HEK293 (cell line): ENCODE results near the gene TOM1L2.

Source experiments
- CTCF ChIA-PET: fragments of 350-600 bp; formaldehyde crosslinking; extraction: SDS; loops from one replicate; lab custom pipeline; 2021; ENCODE audit warnings: antibody characterized with exemption; lab: Yijun Ruan, JAX
- POLR2A ChIA-PET: fragments of 300-600 bp; formaldehyde crosslinking; extraction: SDS; loops from one replicate; lab custom pipeline; 2020; ENCODE audit warnings: antibody characterized with exemption, inconsistent platforms; lab: Yijun Ruan, JAX
- H3K27ac ChIP-seq: fragments of 200-500 bp; sonication (Bioruptor generic); 2 replicates; pipeline ENCODE4 v1.5.1; 2014; ENCODE audit warnings: low read depth, low read length, control low read depth, inconsistent platforms; ENCODE audit errors: extremely low read depth
- H3K36me3 ChIP-seq, 2 experiments: fragments of 200-500 bp in 1 of 2; sonication (Bioruptor generic) in 1 of 2; 1 replicate in 1 of 2; 2 replicates in 1 of 2; pipeline ENCODE4 v1.5.1; 2014 to 2017; ENCODE audit warnings: inconsistent platforms in 2 of 2, low read length in 2 of 2; ENCODE audit not compliant: control insufficient read depth in 2 of 2, insufficient read depth in 1 of 2
- H3K4me1 ChIP-seq: fragments of 200-500 bp; sonication (Bioruptor generic); 2 replicates; pipeline ENCODE4 v1.5.1; 2014; ENCODE audit warnings: mild to moderate bottlenecking, low read length, inconsistent platforms; ENCODE audit not compliant: control insufficient read depth, insufficient read depth
- H3K4me3 ChIP-seq: 2 replicates; pipeline ENCODE4 v1.5.1; 2011; ENCODE audit warnings: low read depth, mild to moderate bottlenecking, control low read depth, low read length, moderate library complexity
- H3K9me3 ChIP-seq: fragments of 200-500 bp; sonication (Bioruptor generic); 2 replicates; pipeline ENCODE4 v1.5.1; 2014; ENCODE audit warnings: low read depth, low read length, inconsistent platforms; ENCODE audit not compliant: control insufficient read depth, insufficient read depth
- BCL11B ChIP-seq: fragments of 450-650 bp; formaldehyde crosslinking; IDR thresholded peaks from 2 replicates; pipeline ENCODE4 v1.5.1; 2016; ENCODE audit warnings: low read depth, missing biosample characterization, missing genetic modification characterization
- BCL6B ChIP-seq: fragments of 450-650 bp; formaldehyde crosslinking; IDR thresholded peaks from 2 replicates; pipeline ENCODE4 v1.5.1; 2017; ENCODE audit warnings: missing biosample characterization, missing genetic modification characterization
- CTCF ChIP-seq: fragments of 450-650 bp; formaldehyde crosslinking; IDR thresholded peaks from 2 replicates; pipeline ENCODE4 v1.5.1; 2016; ENCODE audit warnings: missing biosample characterization, missing genetic modification characterization
- EGR2 ChIP-seq: fragments of 450-650 bp; formaldehyde crosslinking; IDR thresholded peaks from 2 replicates; pipeline ENCODE4 v1.5.1; 2016; ENCODE audit warnings: low read depth, missing biosample characterization, missing genetic modification characterization
- GLIS2 ChIP-seq: fragments of 450-650 bp; formaldehyde crosslinking; IDR thresholded peaks from 2 replicates; pipeline ENCODE4 v1.5.1; 2016; ENCODE audit warnings: missing biosample characterization, missing genetic modification characterization
- PBX3 ChIP-seq: sonication (generic); formaldehyde crosslinking; IDR thresholded peaks from 2 replicates; pipeline ENCODE4 v1.8.1; 2022; ENCODE audit warnings: mild to moderate bottlenecking, moderate library complexity, missing genetic modification reagents
- ZBTB1 ChIP-seq: fragments of 450-650 bp; formaldehyde crosslinking; IDR thresholded peaks from 2 replicates; pipeline ENCODE4 v1.5.1; 2016; ENCODE audit warnings: missing biosample characterization, missing genetic modification characterization
- ZNF148 ChIP-seq: fragments of 450-650 bp; formaldehyde crosslinking; IDR thresholded peaks from 2 replicates; pipeline ENCODE4 v1.5.0; 2017; ENCODE audit warnings: missing biosample characterization, missing genetic modification characterization, borderline replicate concordance
- ZNF223 ChIP-seq: fragments of 450-650 bp; formaldehyde crosslinking; IDR thresholded peaks from 2 replicates; pipeline ENCODE4 v1.5.1; 2016; ENCODE audit warnings: missing biosample characterization, missing genetic modification characterization
- ZNF341 ChIP-seq: fragments of 450-650 bp; formaldehyde crosslinking; IDR thresholded peaks from 2 replicates; pipeline ENCODE4; 2016; ENCODE audit warnings: low read depth, missing biosample characterization, missing genetic modification characterization
- ZNF426 ChIP-seq: fragments of 450-650 bp; formaldehyde crosslinking; IDR thresholded peaks from 2 replicates; pipeline ENCODE4 v1.5.1; 2017; ENCODE audit warnings: missing biosample characterization, missing genetic modification characterization, mild to moderate bottlenecking, inconsistent platforms, moderate library complexity
- ZNF501 ChIP-seq: fragments of 450-650 bp; formaldehyde crosslinking; IDR thresholded peaks from 2 replicates; pipeline ENCODE4 v1.5.1; 2016; ENCODE audit warnings: missing biosample characterization, missing genetic modification characterization
- ZNF521 ChIP-seq: fragments of 450-650 bp; formaldehyde crosslinking; IDR thresholded peaks from 2 replicates; pipeline ENCODE4 v1.5.1; 2017; ENCODE audit warnings: missing biosample characterization, mild to moderate bottlenecking, missing genetic modification characterization
- ZNF529 ChIP-seq: fragments of 450-650 bp; formaldehyde crosslinking; IDR thresholded peaks from 2 replicates; pipeline ENCODE4 v1.5.1; 2017; ENCODE audit warnings: missing genetic modification characterization, missing biosample characterization; ENCODE audit not compliant: insufficient replicate concordance
- ZNF561 ChIP-seq: fragments of 450-650 bp; IDR thresholded peaks from 2 replicates; pipeline ENCODE4 v1.5.1; 2018; ENCODE audit warnings: missing biosample characterization, missing genetic modification characterization, borderline replicate concordance
- ZNF596 ChIP-seq: fragments of 450-650 bp; IDR thresholded peaks from 2 replicates; pipeline ENCODE4 v1.5.0; 2018; ENCODE audit warnings: missing biosample characterization, mild to moderate bottlenecking, missing genetic modification characterization, moderate library complexity
- ZNF600 ChIP-seq: fragments of 450-650 bp; formaldehyde crosslinking; IDR thresholded peaks from 2 replicates; pipeline ENCODE4 v1.5.1; 2016; ENCODE audit warnings: missing biosample characterization, missing genetic modification characterization
- ZNF677 ChIP-seq: fragments of 450-650 bp; IDR thresholded peaks from 2 replicates; pipeline ENCODE4 v1.5.0; 2018; ENCODE audit warnings: missing biosample characterization, mild to moderate bottlenecking, missing genetic modification characterization, moderate library complexity
- ZNF747 ChIP-seq: fragments of 450-650 bp; formaldehyde crosslinking; IDR thresholded peaks from 2 replicates; pipeline ENCODE4 v1.5.1; 2016; ENCODE audit warnings: missing biosample characterization, missing genetic modification characterization
- ZNF768 ChIP-seq: fragments of 450-650 bp; formaldehyde crosslinking; IDR thresholded peaks from 2 replicates; pipeline ENCODE4 v1.5.1; 2018; ENCODE audit warnings: missing biosample characterization, mild to moderate bottlenecking, missing genetic modification characterization

TOM1L2 gene

GRCh38 chr17:17832032-17832363 is 140.2 kb downstream of the TOM1L2 start:
- ChIA-PET POLR2A (no interaction called here), CTCF (interaction anchor here (1.2 to 1.4 kb wide), 2 partner anchors 87 to 151 kb away, joined by 3 to 4 read pairs; no protein-coding TSS in a partner anchor)
- peaks cover 17% of the 10 kb centered on the region for H3K4me1 ChIP-seq

GRCh38 chr17:17831208-17832031 is 140.8 kb downstream of the TOM1L2 start:
- Histone ChIP-seq H3K9me3 (no peaks in the 10 kb centered on the region), H3K36me3 (peaks cover 0 to 4% of the 10 kb centered on the region in 2 experiments; a peak in 2 of 3 replicates), H3K4me3 (no peak overlapping the region), H3K4me1 (peaks cover 17% of the 10 kb centered on the region), H3K27ac (no peak overlapping the region)
- ChIA-PET CTCF (interaction anchor here (0.6 to 1.2 kb wide), 2 partner anchors 151 to 201 kb away, joined by 3 to 6 read pairs; no protein-coding TSS in a partner anchor), POLR2A (interaction anchor here (1.2 kb wide), 1 partner anchor 9 kb away, joined by 3 read pairs; no protein-coding TSS in a partner anchor)
- no peak for TF ChIP-seq ZNF747 (tag by site-specific recombination)
- no peak for TF ChIP-seq ZNF426 (tag by site-specific recombination)
- TF ChIP-seq BCL11B (tag by site-specific recombination): no peak
- TF ChIP-seq ZNF561 (tag by site-specific recombination): no peak
- no peak for TF ChIP-seq EGR2 (tag by site-specific recombination)
- no peak for TF ChIP-seq ZNF148 (tag by site-specific recombination)
- TF ChIP-seq PBX3 (CRISPR knock-in tag): no peak
- TF ChIP-seq ZNF223: no peak
- no peak for TF ChIP-seq ZNF677
- TF ChIP-seq ZNF521: no peak
- no peak for TF ChIP-seq ZNF529 (tag by site-specific recombination)
- no peak for TF ChIP-seq ZNF596 (tag by site-specific recombination)
- TF ChIP-seq GLIS2: no peak
- TF ChIP-seq ZNF341 (tag by site-specific recombination): no peak
- TF ChIP-seq ZBTB1 (tag by site-specific recombination): no peak
- no peak for TF ChIP-seq BCL6B (tag by site-specific recombination)
- no peak for TF ChIP-seq ZNF600 (tag by site-specific recombination)
- no peak for TF ChIP-seq ZNF501
- no peak for TF ChIP-seq CTCF

More at GRCh38 chr17:17832032-17832363, 140.2 kb downstream of the TOM1L2 start:
- TF ChIP-seq ZNF747 (tag by site-specific recombination) (no peak), ZNF768 (tag by site-specific recombination) (peak; percentile 89; the same call in 1 of the 2 replicates)
- no peak overlapping the region for H3K27ac ChIP-seq
- no peak overlapping the region for H3K4me3 ChIP-seq
- no peaks in the 10 kb centered on the region for H3K9me3 ChIP-seq
- peaks cover 0 to 4% of the 10 kb centered on the region in 2 experiments; a peak in 2 of 3 replicates for H3K36me3 ChIP-seq
